Measurements from ENCODE around the gene LRP1. TPM values are rescaled to one million over a fixed set of nuclear protein-coding genes. Genes with fewer than 3 reads are reported as not detected.

LRP1 gene
- total and polyA plus RNA-seq, 2 of the 13 experiments (the other 11 are each of a cell fraction or from before 2014, with no cell fraction given) = 14.7 to 30.8 TPM

- TF ChIP-seq LRRFIP1 (CRISPR knock-in tag; conservative IDR thresholded peaks at IDR 0.05) (no peak), RARA (CRISPR knock-in tag; IDR thresholded peaks at IDR 0.05) (peak; percentile 75), ZFP36L1 (CRISPR knock-in tag; IDR thresholded peaks at IDR 0.05) (no peak), ZGPAT (CRISPR knock-in tag; IDR thresholded peaks at IDR 0.05) (no peak), ATF4 (CRISPR knock-in tag; IDR thresholded peaks at IDR 0.05) (no peak), ZSCAN25 (CRISPR knock-in tag; IDR thresholded peaks at IDR 0.05) (peak; percentile 77; the same call in 1 of the 2 replicates), GZF1 (CRISPR knock-in tag; IDR thresholded peaks at IDR 0.05) (no peak), ZNF354B (CRISPR knock-in tag; IDR thresholded peaks at IDR 0.05) (no peak), ZNF225 (CRISPR knock-in tag; IDR thresholded peaks at IDR 0.05) (no peak), TFDP2 (CRISPR knock-in tag; IDR thresholded peaks at IDR 0.05) (no peak), PCBP2 (optimal IDR thresholded peaks at IDR 0.05; ENCODE audit: low read depth, low read length, poor library complexity, severe bottlenecking) (no peak), KAT7 (CRISPR knock-in tag; IDR thresholded peaks at IDR 0.05; ENCODE audit: borderline replicate concordance) (0 out of 2 replicates have a peak, but pooled peaks have one; percentile 65), SIN3B (IDR thresholded peaks at IDR 0.05; ENCODE audit: low read length) (no peak), HCFC1 (IDR thresholded peaks at IDR 0.05; ENCODE audit: low read depth, low read length) (no peak), SIX4 (CRISPR knock-in tag; IDR thresholded peaks at IDR 0.05) (peak; percentile 14; the same call in 1 of the 2 replicates), NFRKB (IDR thresholded peaks at IDR 0.05) (no peak), ZBTB38 (CRISPR knock-in tag; IDR thresholded peaks at IDR 0.05) (no peak), ZNF577 (CRISPR knock-in tag; IDR thresholded peaks at IDR 0.05; ENCODE audit: borderline replicate concordance, low read depth) (no peak), ZNF547 (CRISPR knock-in tag; IDR thresholded peaks at IDR 0.05) (no peak), TARDBP (CRISPR knock-in tag; IDR thresholded peaks at IDR 0.05) (0 out of 2 replicates have a peak, but pooled peaks have one; percentile 33), PRDM15 (CRISPR knock-in tag; IDR thresholded peaks at IDR 0.05) (no peak)
These were observed 20.4 kb downstream of the LRP1 start (continued) for GRCh38 chr12:57148469-57149244.

Measured in HepG2 (cell line).